HepG2 (cell line): ENCODE measurements around the gene LOX. TPM values are rescaled to one million over a fixed set of nuclear protein-coding genes. Genes with fewer than 3 reads are reported as not detected.
A peak's percentile ranks its signal among the peaks of the same experiment; 100 is the strongest.

ENCODE experiments used
- ARID3A ChIP-seq: IDR thresholded peaks from 2 replicates; pipeline ENCODE4 v1.6.1; 2012; ENCODE audit warnings: low read depth, low read length, improper control_type of control experiment
- CEBPB ChIP-seq: IDR thresholded peaks from 2 replicates; pipeline ENCODE4 v1.6.1; 2011; ENCODE audit warnings: low read depth, low read length, improper control_type of control experiment, borderline replicate concordance
- CHD4 ChIP-seq: fragments of 200-600 bp; sonication (generic); IDR thresholded peaks from 2 replicates; pipeline ENCODE4 v1.7.0; 2017; ENCODE audit warnings: mild to moderate bottlenecking, low read length, borderline replicate concordance
- DNMT1 ChIP-seq: sonication (generic); formaldehyde crosslinking; IDR thresholded peaks from 2 replicates; pipeline ENCODE4 v1.5.1; 2020; ENCODE audit warnings: mild to moderate bottlenecking, missing genetic modification reagents
- GPBP1L1 ChIP-seq: sonication (generic); formaldehyde crosslinking; IDR thresholded peaks from 2 replicates; pipeline ENCODE4 v1.5.0; 2020; ENCODE audit warnings: mild to moderate bottlenecking, missing genetic modification reagents
- HMGXB4 ChIP-seq, 2 experiments: sonication (generic) in 1 of 2; formaldehyde crosslinking in 1 of 2; IDR thresholded peaks; 2 replicates each; pipeline versions ENCODE4 v1.4.0 to v1.6.1; 2018 to 2020; ENCODE audit warnings: missing genetic modification reagents in 2 of 2, borderline replicate concordance in 1 of 2, low read depth in 1 of 2, mild to moderate bottlenecking in 1 of 2, missing biosample characterization in 1 of 2
- KLF15 ChIP-seq: sonication (generic); formaldehyde crosslinking; IDR thresholded peaks from 2 replicates; pipeline ENCODE4 v1.8.1; 2023; ENCODE audit warnings: borderline replicate concordance, mild to moderate bottlenecking, inconsistent platforms, missing genetic modification reagents, mixed read lengths
- NFE2 ChIP-seq: sonication (generic); formaldehyde crosslinking; IDR thresholded peaks from 2 replicates; pipeline ENCODE4 v1.4.0; 2020; ENCODE audit warnings: missing genetic modification reagents
- NFE2L2 ChIP-seq: fragments of 150-350 bp; IDR thresholded peaks from 2 replicates; pipeline ENCODE4 v1.6.1; 2014; ENCODE audit warnings: low read length
- POGK ChIP-seq: sonication (generic); formaldehyde crosslinking; conservative IDR thresholded peaks from 2 replicates; pipeline ENCODE4 v1.8.0; 2022; ENCODE audit warnings: mild to moderate bottlenecking, moderate library complexity, missing genetic modification reagents
- POGZ ChIP-seq: sonication (generic); formaldehyde crosslinking; IDR thresholded peaks from 2 replicates; pipeline ENCODE4 v1.4.0; 2020; ENCODE audit warnings: mild to moderate bottlenecking, missing genetic modification reagents
- SATB2 ChIP-seq: sonication (generic); formaldehyde crosslinking; IDR thresholded peaks from 2 replicates; pipeline ENCODE4 v1.5.0; 2020; ENCODE audit warnings: missing genetic modification reagents
- ZFAT ChIP-seq: sonication (generic); formaldehyde crosslinking; conservative IDR thresholded peaks from 2 replicates; pipeline ENCODE4 v1.8.1; 2023; ENCODE audit warnings: missing genetic modification reagents, inconsistent platforms
- ZNF232 ChIP-seq: sonication (generic); formaldehyde crosslinking; IDR thresholded peaks from 2 replicates; pipeline ENCODE4 v1.4.0; 2020; ENCODE audit warnings: missing genetic modification reagents, borderline replicate concordance
- ZNF446 ChIP-seq: sonication (generic); formaldehyde crosslinking; IDR thresholded peaks from 2 replicates; pipeline ENCODE4 v1.5.0; 2020; ENCODE audit warnings: mild to moderate bottlenecking, missing genetic modification reagents
- ZNF772 ChIP-seq: sonication (generic); formaldehyde crosslinking; IDR thresholded peaks from 2 replicates; pipeline ENCODE4 v1.5.0; 2020; ENCODE audit warnings: mild to moderate bottlenecking, missing genetic modification reagents
- polyA plus RNA-seq, 8 experiments: library from polyadenylated mRNA; depleted of rRNA in 3 of 8; stranded (reverse) in 7 of 8; unstranded in 1 of 8; fragments of >200 nt; fragmentation: Illumina TruSeq in 4 of 8; extraction: Trizol in 4 of 8; gene quantifications; 2 replicates each; pipeline versions ENCODE4 v1.2.1 to v1.2.3, GENCODE V29; 2011 to 2016; ENCODE audit warnings: low read depth in 4 of 8, missing spikeins in 1 of 8, mixed read lengths in 1 of 8; ENCODE audit not compliant: insufficient read depth in 1 of 8
- total RNA-seq, 5 experiments: library from RNA; depleted of rRNA; stranded (reverse); fragments of >200 nt; fragmentation: Illumina TruSeq; extraction: Trizol; gene quantifications; 2 replicates each; pipeline ENCODE4 v1.2.3, GENCODE V29; 2016; ENCODE audit warnings: low read depth in 1 of 5
- TF ChIP-seq, protein P1 (sequence below): IDR thresholded peaks from 2 replicates; pipeline ENCODE4 v1.6.1; 2016; ENCODE audit warnings: missing compliant biosample characterization, missing genetic modification reagents, borderline replicate concordance
- TF ChIP-seq, protein P2 (sequence below): sonication (generic); formaldehyde crosslinking; IDR thresholded peaks from 2 replicates; pipeline ENCODE4 v1.8.1; 2023; ENCODE audit warnings: mild to moderate bottlenecking, missing genetic modification reagents
- TF ChIP-seq, protein P3 (sequence below): sonication (generic); formaldehyde crosslinking; IDR thresholded peaks from 2 replicates; pipeline ENCODE4 v1.4.0; 2020; ENCODE audit warnings: mild to moderate bottlenecking, missing genetic modification reagents

LOX gene
- total and polyA plus RNA-seq, 2 of the 13 experiments (the other 11 are each of a cell fraction or from before 2014, with no cell fraction given), result 0.73 to 173 TPM

GRCh38 chr5:122078116-122079110 lies at the start of gene LOX (continued):
- TF ChIP-seq POGK (CRISPR knock-in tag) (no peak), SATB2 (no peak), ZNF232 (CRISPR knock-in tag) (no peak), CHD4 (no peak), KLF15 (CRISPR knock-in tag) (no peak), NFE2L2 (no peak), DNMT1 (CRISPR knock-in tag) (no peak), POGZ (peak; percentile 62), CEBPB (no peak), ARID3A (no peak), ZFAT (CRISPR knock-in tag) (no peak), GPBP1L1 (no peak), ZNF446 (CRISPR knock-in tag) (no peak), HMGXB4 (CRISPR knock-in tag; IDR thresholded peaks at IDR 0.05; ENCODE audit: borderline replicate concordance in 1 of 2, low read depth in 1 of 2) (peak in 1 of 2 experiments; percentile 58; a peak in 1 of 4 replicates), ZNF772 (CRISPR knock-in tag) (no peak), NFE2 (no peak)
- TF ChIP-seq, protein P1, sequence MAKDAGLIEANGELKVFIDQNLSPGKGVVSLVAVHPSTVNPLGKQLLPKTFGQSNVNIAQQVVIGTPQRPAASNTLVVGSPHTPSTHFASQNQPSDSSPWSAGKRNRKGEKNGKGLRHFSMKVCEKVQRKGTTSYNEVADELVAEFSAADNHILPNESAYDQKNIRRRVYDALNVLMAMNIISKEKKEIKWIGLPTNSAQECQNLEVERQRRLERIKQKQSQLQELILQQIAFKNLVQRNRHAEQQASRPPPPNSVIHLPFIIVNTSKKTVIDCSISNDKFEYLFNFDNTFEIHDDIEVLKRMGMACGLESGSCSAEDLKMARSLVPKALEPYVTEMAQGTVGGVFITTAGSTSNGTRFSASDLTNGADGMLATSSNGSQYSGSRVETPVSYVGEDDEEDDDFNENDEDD (CRISPR knock-in tag), result peak; percentile 50
- TF ChIP-seq, protein P2, sequence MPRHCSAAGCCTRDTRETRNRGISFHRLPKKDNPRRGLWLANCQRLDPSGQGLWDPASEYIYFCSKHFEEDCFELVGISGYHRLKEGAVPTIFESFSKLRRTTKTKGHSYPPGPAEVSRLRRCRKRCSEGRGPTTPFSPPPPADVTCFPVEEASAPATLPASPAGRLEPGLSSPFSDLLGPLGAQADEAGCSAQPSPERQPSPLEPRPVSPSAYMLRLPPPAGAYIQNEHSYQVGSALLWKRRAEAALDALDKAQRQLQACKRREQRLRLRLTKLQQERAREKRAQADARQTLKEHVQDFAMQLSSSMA, result no peak
- TF ChIP-seq, protein P3, sequence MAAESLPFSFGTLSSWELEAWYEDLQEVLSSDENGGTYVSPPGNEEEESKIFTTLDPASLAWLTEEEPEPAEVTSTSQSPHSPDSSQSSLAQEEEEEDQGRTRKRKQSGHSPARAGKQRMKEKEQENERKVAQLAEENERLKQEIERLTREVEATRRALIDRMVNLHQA, result no peak
